Pulmonary artery endothelial cell (primary cell): ENCODE results near the gene PDE3B. TPM values are rescaled to one million over a fixed set of nuclear protein-coding genes. Genes with fewer than 3 reads are reported as not detected.
"Not testable (repeated sequence)": the region's sequence is repeated elsewhere in the genome, so short reads cannot be mapped to it uniquely, and the experiment has no call there.

Experiments
- DNase-seq: peaks from one replicate; pipeline ENCODE4 v3.0.0-alpha.2; 2011; ENCODE audit warnings: low read depth, low spot score
- total RNA-seq: library from RNA; depleted of rRNA; stranded (reverse); fragments of >200 nt; gene quantifications from 2 replicates; pipeline ENCODE4 v1.2.3, GENCODE V29; 2014

Gene PDE3B
- total RNA-seq, 1 donor from 2014 or later = 4.7 TPM

DNA sequence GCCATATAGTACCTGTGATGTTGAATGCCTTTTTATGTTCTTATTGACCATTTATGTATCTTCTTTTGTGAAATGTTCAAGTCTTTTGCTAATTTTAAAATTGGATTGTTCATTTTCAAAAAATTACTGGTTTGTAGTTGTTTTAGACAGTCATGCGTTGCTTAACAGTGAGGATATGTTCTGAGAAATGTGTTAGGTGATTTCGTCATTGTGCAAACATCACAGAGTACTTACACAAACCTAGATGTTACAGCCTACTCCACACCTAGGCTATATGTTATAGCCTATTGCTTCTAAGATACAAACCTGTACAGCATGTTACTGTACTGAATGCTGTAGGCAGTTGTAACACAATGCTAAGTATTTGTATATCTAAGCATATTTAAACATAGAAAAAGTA is 32.5 kb downstream of the PDE3B start:
- DNase-seq = no peak

DNA sequence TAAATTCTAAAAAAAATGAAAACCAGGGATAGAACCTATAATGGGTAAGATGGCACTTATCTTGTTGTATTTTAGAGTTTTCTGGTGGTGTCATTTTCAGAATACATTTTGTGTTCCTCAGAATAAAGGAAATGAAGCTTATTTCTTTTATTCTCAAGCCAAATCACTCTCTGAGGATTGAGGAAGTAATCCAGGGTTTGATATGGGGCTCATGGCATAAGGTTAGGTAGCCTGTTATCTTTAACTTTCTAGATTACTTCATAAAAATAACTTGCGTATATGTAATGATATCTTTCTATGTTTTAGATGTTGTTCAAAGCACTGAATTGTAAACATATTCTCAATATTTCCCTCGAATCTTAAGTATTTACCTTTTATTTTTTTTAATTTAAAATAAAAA is 33.5 kb downstream of the PDE3B start:
- no peak for DNase-seq

DNA sequence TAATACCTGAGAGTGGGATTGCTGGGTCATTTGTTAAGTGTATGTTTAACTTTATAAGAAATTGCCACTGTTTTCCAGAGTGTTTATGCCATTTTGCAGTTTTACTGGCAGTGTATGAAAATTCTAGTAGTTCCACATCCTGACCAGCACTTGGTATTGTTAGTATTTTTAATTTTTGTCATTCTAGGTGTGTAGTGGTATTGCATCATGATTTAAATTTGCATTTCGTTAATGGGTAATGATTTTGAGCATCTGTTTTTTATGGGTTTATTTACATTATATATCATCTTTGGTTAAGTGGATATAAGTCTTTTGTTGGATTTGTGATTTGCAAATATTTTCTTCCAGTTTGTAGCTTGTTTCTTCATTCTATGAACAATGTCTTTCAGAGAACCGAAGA is 34.7 kb downstream of the PDE3B start:
- no peak for DNase-seq

DNA sequence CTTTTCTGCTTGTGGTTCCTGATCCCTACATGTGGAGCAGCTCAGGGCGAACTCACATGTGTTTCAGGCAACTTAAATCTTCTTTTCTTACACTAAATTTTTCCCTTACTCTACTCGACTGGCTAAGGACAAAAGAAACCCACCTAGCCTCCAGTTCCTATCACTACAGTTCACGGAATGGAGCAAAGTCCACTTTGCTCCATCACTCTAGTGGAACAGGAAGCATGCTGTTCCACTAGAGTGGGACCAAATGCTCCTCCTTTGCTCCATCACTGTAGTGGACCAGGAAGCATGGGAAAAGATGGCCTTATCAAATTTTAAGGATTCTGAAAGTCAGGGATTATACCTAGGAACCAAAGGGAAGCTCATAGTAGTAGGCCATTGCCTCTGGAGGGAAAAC is 36.1 kb downstream of the PDE3B start:
- DNase-seq = no peak

DNA sequence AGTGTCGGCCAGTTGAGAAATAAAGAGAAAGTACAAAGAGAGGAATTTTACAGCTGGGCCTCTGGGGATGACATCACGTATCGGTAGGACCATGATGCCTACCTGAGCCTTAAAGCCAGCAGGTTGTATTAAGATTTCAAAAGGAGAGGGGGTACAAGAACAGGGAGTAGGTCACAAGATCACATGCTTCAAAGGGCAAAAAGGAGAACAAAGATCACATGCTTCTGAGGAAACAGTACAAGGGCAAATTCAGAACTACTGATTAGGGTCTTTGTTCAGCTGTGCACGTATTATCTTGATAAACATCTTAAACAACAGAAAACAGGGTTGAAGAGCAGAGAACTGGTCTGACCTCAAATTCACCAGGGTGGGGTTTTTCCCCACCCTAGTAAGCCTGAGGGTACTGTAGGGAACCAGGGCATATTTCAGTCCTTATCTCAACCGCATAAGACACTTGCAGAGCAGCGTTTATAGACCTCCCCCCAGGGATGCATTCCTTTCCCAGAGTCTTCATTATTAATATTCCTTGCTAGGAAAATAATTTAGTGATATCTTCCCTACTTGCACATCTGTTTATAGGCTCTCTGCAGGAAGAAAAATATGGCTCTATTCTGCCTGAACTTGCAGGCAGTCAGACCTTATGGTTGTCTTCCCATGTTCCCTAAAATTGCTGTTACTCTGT is 40.8 kb downstream of the PDE3B start:
- not testable (repeated sequence) for DNase-seq

DNA sequence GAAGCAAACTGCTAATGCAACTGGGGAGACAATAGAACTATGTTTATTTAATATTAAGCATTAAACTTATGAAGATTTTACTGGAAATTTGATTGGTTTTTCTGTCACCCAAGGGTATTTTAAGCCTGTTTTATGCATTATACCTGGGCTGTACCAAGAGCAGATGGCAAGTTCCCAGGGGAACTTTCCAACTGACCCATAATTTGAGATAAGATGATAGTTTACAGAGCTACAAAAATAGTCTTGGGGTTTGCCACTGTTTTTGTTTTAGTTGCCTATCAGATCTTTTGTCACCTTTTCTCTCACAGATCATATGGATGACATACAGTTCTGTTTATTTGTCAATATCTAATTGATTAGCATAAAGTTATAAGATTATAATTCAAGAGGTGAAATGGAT is 43.9 kb downstream of the PDE3B start:
- DNase-seq = no peak

DNA sequence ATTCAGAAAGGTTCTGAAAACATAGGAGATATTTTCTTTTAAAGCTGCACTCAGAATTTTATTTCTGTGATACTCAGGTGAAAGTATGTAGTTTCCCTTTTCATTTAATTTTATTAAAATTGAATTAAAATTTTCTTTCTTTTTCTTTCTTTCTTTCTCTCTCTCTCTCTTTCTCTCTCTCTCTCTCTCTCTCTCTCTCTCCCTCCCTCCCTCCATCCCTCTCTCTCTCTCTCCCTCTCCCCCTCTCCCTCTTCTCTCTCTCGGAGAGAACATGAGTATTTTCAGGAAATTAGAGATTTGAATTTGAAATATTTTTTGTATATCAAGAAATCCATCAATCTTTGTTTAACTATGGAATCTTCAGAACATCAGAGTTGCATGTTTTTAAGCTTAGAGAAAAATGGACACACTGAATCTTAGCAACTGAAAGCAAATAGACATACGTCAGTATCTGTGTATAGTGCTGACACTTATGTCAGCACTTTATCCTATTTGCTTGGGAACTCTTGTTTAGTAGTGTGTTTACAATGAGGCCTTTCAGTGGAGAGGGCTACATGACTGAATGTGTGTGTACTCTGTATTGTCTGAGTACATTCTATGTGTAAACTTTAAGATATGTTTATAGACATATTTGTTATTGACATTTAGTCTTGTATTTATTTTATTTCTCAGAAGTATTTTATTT is 44.5 kb downstream of the PDE3B start:
- DNase-seq = no peak

DNA sequence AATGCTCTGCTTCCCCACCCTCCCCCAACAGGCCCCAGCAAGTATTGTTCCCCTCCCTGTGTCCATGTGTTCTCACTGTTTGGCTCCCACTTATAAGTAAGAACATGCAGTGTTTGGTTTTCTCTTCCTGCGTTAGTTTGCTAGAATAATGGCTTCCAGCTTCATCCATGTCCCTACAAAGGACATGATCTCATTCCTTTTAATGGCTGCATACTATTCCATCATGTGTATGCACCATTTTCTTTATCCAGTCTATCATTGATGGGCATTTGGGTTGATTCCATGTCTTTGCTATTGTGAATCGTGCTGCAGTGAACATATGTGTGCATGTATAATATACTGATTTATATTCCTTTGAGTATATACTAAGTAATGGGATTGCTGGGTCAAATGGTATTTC is 52.1 kb downstream of the PDE3B start:
- DNase-seq = not testable (repeated sequence)

DNA sequence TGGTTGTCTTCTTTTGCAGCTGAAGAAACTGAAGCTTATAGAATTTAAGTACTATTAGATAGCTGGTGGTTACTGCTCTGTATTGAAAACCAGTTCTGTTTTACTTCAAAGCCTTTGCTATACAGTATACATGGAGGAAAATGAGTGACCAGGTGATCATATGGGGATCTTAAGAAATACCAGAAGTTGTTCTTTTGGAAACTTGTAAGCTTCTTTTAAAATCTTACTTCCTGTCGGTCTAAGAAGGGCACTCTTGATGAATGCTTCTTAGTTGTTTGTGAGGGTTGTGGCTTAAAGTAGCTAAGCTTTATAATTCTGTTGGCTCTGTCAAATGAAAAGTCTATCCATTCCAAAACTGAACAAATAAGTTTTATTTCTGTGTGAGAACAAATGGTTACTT is 55.2 kb downstream of the PDE3B start:
- no peak for DNase-seq

DNA sequence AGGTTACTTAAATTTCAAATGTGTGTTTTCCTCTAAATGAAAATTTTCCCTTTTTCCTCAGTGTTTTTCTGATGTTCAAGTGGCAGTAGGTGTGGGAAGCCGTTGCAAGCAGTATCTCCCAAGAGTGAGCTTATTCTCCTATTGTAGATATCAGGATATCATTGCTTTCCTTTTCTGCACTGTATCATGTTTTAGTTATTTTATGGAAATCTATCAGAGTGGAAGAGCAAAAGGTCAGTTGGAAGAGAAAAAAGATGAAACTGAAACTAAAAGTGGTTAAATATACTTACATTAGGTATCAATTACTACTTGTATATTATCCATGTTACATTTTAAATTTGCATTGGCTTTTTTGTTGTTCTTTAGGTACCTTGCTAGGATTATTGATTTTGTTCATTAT is 57.0 kb downstream of the PDE3B start:
- DNase-seq = no peak

DNA sequence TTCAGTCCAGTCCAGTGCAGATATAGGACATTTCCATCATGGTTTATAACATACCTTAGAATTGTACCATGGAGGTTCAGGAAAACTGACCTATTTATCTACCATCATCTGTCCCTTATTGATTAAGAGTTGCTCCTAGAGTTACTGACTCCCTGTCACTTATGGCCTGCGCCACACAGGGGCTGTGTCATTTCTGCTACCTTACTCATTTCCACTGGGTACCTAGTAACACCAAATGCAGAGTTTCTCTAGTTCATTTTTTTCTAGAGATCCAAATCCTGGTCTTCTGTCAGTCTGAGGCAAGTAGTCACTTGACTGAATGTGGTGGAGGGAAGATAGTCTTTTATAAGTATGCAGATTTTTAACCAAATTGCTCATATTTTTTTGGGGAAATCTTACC is 59.2 kb downstream of the PDE3B start:
- DNase-seq = no peak

DNA sequence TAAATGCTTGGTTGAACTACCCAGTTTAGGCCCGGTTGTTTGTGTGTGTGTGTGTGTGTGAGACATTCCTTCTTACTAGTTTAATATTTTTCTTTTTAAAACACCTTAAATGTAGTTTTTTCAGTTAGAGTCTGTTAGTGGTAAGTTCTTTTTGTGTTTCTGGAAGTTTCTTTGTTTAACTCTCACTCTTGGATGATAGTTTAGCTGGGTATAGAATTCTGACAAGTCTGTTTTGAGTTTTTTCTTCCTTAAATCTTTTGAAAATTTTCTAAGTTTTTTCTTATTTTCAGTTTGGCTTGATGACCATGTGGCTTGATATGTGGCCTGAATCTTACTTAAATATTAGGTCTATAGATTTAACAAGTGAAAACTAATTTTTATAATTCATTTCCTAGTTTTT is 60.1 kb downstream of the PDE3B start:
- DNase-seq = no peak

DNA sequence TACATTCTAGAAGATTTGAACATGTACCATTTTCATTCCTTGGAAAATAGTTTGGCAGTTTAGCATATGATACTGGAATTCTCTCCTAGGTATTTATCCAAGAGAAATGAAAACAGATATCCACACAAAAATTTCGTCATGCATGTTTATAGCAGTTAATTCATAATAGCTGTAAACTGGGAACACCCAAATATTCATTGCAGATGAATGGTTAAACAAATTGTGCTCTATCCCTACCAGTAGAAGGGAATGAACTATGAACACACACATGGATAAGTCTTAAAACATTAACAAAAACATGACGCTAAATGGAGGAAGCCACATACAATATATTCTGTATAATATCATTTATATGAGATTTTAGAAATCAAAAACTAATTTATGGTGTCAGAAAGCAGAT is 61.5 kb downstream of the PDE3B start:
- no peak for DNase-seq

DNA sequence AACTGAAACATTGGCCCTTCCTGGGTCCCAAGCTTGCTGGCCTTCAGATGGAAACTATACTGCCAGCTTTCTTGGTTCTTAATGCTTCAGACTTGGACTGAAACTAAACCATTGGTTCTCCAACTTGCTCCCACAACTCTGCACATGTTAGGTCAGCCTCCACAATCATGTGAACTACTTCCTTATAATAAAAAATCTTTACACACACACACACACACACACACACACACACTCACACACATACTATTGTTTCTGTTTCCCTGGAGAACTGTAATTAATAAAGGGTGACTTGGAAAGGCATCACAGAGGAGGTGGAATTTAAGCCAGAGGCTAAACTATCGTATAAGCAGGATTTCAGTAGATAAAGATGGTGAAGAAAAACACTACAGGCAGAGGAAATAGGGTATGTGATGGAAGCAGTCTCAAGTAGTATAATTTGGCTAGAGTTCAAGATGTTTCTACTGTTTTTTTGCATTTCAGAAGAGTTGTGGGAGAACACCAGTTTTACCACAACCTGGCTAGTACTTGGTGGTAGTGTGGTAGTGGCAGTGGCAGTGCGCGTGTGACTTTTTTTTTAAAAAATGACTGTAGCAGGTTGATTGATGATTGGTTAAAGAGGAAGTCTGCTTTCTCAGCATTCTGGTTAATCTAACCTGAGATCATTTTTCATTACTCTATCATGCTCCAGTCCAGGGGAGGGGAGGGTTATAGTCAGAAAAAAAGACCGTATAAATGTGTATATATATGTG is 70.1 kb downstream of the PDE3B start:
- no peak for DNase-seq

DNA sequence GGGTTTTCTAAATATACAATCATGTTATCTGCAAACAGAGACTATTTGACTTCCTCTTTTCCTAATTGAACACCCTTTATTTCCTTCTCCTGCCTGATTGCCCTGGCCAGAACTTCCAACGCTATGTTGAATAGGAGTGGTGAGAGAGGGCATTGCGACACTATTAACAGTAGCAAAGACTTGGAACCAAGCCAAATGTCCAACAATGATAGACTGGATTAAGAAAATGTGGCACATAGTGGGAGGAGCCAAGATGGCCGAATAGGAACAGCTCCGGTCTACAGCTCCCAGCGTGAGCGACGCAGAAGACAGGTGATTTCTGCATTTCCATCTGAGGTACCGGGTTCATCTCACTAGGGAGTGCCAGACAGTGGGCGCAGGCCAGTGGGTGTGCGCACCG is 72.1 kb downstream of the PDE3B start:
- not testable (repeated sequence) for DNase-seq

DNA sequence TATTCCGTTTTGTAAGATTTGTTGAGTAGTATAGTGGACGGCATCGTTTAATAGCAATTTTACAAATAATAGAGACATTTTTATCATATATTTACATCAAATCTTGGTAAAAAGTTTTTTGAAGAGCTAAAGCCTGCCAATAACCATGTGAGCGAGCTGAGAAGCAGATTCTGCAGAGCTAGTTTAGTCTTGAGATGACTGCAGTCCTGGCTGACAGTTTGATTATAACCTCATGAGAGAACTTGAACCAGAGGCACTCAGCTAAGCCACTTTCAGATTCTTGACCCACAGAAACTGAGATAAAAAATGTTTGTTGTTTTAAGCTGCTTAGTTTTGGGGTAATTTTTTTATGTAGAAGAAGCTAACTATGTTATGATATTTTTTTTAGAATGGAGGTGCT is 78.9 kb downstream of the PDE3B start:
- no peak for DNase-seq

DNA sequence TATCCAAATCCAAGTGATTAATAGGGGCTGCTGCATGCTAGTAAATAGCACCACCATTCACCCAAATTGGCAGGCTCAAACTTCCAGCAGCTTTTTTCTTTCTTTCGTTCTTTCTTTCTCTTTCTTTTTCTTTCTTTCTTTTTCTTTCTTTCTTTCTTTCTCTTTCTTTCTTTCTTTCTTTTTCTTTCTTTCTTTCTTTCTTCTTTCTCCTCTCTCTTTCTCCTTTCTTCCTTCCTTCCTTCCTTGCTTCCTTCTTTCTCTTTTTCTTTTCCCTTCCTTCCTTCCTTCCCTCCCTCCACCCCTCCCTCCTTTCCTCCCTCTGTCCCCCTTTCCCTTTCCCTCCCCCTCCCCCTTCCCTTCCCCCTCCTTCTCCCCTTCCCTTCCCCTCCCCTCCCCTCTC is 81.5 kb downstream of the PDE3B start:
- DNase-seq = no peak

DNA sequence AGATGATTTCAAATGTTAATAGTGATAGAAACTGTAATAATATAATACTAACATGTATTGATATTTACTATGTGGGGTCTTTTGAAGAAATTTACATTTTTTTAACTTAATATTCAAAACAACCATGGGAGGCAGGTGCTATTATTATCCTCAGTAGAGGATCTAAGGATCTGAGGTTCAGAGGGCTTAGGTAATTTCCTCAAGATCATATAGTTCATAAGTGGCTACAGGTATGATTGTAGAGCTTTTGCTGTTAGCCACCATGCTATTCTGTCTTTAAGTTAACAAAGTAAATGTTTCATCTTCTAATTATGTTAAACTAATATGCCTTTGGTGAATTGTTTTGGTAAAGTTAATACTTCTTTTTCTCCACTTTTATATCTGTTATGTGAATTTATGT is 83.6 kb downstream of the PDE3B start:
- DNase-seq = no peak

DNA sequence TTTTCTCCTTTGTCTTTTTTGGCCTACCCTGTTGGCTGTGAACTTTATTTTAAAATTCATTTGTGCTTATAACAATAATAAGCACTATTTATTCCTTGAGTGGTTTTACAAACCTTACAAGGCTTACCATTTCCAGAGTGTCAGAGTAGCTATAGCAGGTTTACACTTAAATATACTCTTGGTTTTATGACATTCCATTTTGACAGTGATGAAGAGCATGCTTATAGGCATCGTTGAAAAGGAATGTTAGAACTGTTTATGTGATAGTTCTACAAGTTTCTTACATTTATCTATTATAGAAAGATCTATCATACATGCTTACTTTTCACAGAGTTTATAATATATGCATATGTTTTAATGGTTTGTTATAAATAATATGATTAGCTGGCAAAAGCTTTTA is 84.1 kb downstream of the PDE3B start:
- no peak for DNase-seq

DNA sequence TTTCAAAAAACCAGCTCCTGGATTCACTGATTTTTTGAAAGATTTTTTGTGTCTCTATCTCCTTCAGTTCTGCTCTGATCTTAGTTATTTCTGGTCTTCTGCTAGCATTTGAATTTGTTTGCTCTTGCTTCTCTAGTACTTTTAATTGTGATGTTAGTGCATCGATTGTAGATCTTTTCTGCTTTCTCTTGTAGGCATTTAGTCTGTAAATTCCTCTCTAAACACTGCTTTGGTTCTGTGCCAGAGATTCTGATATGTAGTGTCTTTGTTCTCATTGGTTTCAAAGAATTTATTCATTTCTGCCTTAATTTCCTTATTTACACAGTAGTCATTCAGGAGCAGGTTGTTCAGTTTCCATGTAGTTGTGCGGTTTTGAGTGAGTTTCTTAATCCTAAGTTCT is 96.9 kb downstream of the PDE3B start:
- DNase-seq = not testable (repeated sequence)

DNA sequence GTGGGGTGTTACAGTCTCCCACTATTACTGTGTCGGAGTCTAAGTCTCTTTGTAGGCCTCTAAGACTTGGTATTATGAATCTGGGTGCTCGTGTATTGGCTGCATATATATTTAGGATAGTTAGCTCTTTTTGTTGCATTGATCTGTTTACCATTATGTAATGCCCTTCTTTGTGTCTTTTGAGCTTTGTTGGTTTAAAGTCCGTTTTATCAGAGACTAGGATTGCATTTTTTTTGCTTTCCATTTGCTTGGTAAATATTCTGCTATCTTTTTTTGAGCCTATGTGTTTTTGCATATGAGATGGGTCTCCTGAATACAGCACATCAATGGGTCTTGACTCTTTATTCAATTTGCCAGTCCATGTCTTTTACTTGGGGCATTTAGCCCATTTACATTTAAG is 97.6 kb downstream of the PDE3B start:
- no peak for DNase-seq

DNA sequence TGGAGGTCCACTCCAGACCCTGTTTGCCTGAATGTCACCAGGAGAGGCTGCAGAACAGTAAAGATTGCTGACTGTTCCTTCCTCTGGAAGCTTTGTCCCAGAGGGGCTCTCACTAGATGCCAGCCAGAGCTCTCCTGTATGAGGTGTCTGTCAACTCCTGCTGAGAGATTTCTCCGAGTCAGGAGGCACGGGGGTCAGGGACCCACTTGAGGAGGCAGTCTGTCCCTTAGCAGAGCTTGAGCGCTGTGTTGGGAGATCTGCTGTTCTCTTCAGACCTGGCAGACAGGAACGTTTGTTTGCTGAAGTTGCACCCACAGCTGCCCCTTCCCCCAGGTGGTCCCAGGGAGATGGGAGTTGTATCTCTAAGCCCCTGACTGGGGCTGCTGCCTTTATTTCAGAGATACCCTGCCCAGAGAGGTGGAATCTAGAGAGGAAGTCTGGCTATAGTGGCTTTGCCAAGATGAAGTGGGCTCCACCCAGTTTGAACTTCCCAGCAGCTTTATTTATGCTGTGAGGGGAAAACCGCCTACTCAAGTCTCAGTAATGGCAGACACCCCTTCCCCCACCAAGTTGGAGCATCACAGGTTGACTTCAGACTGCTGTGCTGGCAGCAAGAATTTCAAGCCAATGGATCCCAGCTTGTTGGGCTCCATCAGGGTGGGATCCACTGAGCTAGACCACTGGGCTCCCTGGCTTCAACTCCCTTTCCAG is 99.4 kb downstream of the PDE3B start:
- no peak for DNase-seq
